Liver (tissue), 9 donors: ENCODE data around the gene CEP128. TPM values are rescaled to one million over a fixed set of nuclear protein-coding genes. Genes with fewer than 3 reads are reported as not detected.

Experiments
- DNase-seq: peaks from one replicate; pipeline ENCODE4 v3.0.0-alpha.2; 2017; ENCODE audit warnings: low spot score
- H3K27ac ChIP-seq, 2 donors: one replicate each; pipeline ENCODE4 v1.7.0; 2013; ENCODE audit warnings: inconsistent platforms in 2 of 2, low read length in 2 of 2, control low read depth in 1 of 2, low read depth in 1 of 2, mild to moderate bottlenecking in 1 of 2
- H3K27me3 ChIP-seq, 4 donors: one replicate each; pipeline versions ENCODE4 v1.6.1 to v1.7.0; 2013; ENCODE audit warnings: low read length in 3 of 4, inconsistent platforms in 1 of 4, mild to moderate bottlenecking in 1 of 4, moderate library complexity in 1 of 4; ENCODE audit not compliant: control insufficient read depth in 4 of 4, insufficient read depth in 4 of 4
- H3K36me3 ChIP-seq, 4 donors: one replicate each; pipeline versions ENCODE4 v1.6.1 to v1.7.0; 2013; ENCODE audit warnings: low read length in 3 of 4, mild to moderate bottlenecking in 3 of 4, low read depth in 1 of 4, moderate library complexity in 1 of 4; ENCODE audit not compliant: control insufficient read depth in 4 of 4, insufficient read depth in 3 of 4
- H3K4me1 ChIP-seq, 4 donors: one replicate each; pipeline versions ENCODE4 v1.6.1 to v1.7.0; 2013; ENCODE audit warnings: low read length in 3 of 4, mild to moderate bottlenecking in 3 of 4, moderate library complexity in 1 of 4; ENCODE audit not compliant: control insufficient read depth in 4 of 4, insufficient read depth in 4 of 4
- H3K4me3 ChIP-seq, 3 donors: one replicate each; pipeline versions ENCODE4 v1.6.1 to v1.7.0; 2013; ENCODE audit warnings: low read length in 3 of 3, control low read depth in 1 of 3, low read depth in 1 of 3, mild to moderate bottlenecking in 1 of 3
- H3K9ac ChIP-seq, 2 donors: one replicate each; pipeline ENCODE4 v1.7.0; 2013; ENCODE audit warnings: low read length in 2 of 2, mild to moderate bottlenecking in 2 of 2, moderate library complexity in 2 of 2, control low read depth in 1 of 2, low read depth in 1 of 2
- H3K9me3 ChIP-seq, 4 donors: one replicate each; pipeline versions ENCODE4 v1.6.1 to v1.7.0; 2013; ENCODE audit warnings: low read length in 3 of 4; ENCODE audit not compliant: control insufficient read depth in 4 of 4
- EGR1 ChIP-seq, 2 donors: IDR thresholded peaks; 2 replicates each; pipeline ENCODE4 v1.6.1; 2016 to 2018; ENCODE audit warnings: antibody characterized with exemption in 2 of 2, low read depth in 2 of 2
- FOXA1 ChIP-seq: IDR thresholded peaks from 2 replicates; pipeline ENCODE4 v1.6.1; 2016; ENCODE audit warnings: antibody characterized with exemption
- GABPA ChIP-seq, 2 donors: IDR thresholded peaks in 1 of 2; conservative IDR thresholded peaks in 1 of 2; 2 replicates each; pipeline ENCODE4 v1.6.1; 2016; ENCODE audit warnings: antibody characterized with exemption in 2 of 2, mild to moderate bottlenecking in 1 of 2, moderate library complexity in 1 of 2
- HNF4A ChIP-seq, 2 donors: conservative IDR thresholded peaks; 2 replicates each; pipeline ENCODE4 v1.6.1; 2016; ENCODE audit warnings: antibody characterized with exemption in 2 of 2, mild to moderate bottlenecking in 2 of 2
- HNF4G ChIP-seq: IDR thresholded peaks from 2 replicates; pipeline ENCODE4 v1.6.1; 2016; ENCODE audit warnings: antibody characterized with exemption
- JUND ChIP-seq, 2 donors: IDR thresholded peaks; 2 replicates each; pipeline ENCODE4 v1.6.1; 2016; ENCODE audit warnings: antibody characterized with exemption in 2 of 2
- RAD21 ChIP-seq, 2 donors: IDR thresholded peaks; 2 replicates each; pipeline ENCODE4 v1.6.1; 2016; ENCODE audit warnings: antibody characterized with exemption in 2 of 2, mild to moderate bottlenecking in 2 of 2
- RXRA ChIP-seq, 2 donors: IDR thresholded peaks; 2 replicates each; pipeline ENCODE4 v1.6.1; 2017 to 2018; ENCODE audit warnings: antibody characterized with exemption in 2 of 2, mild to moderate bottlenecking in 1 of 2
- SP1 ChIP-seq: IDR thresholded peaks from 2 replicates; pipeline ENCODE4 v1.6.1; 2018; ENCODE audit warnings: antibody characterized with exemption, mild to moderate bottlenecking
- TAF1 ChIP-seq: conservative IDR thresholded peaks from 2 replicates; pipeline ENCODE4 v1.6.1; 2016; ENCODE audit warnings: antibody characterized with exemption, mild to moderate bottlenecking
- YY1 ChIP-seq: IDR thresholded peaks from 2 replicates; pipeline ENCODE4 v1.6.1; 2016; ENCODE audit warnings: antibody characterized with exemption, mild to moderate bottlenecking
- WGBS: extraction: QIAGEN DNeasy Blood & Tissue Kit; methylation state at CpG from one replicate; pipeline ENCODE4 v1.1.7; 2013; 5-methylcytosine and 5-hydroxymethylcytosine counted together
- polyA plus RNA-seq, 2 donors: library from polyadenylated mRNA; stranded (reverse) in 1 of 2; unstranded in 1 of 2; fragments of 200-250 nt in 1 of 2; fragments of >200 nt in 1 of 2; fragmentation: Nextera tagmentation in 1 of 2; extraction: Ambion mirVana in 1 of 2; gene quantifications; one replicate each; pipeline versions ENCODE4 v1.2.1 to v1.2.3, GENCODE V29; 2013 to 2015
- total RNA-seq, 2 donors: library from RNA; depleted of rRNA; stranded (reverse); fragments of >200 nt; gene quantifications; one replicate each; pipeline ENCODE4 v1.2.3, GENCODE V29; 2014
- TF ChIP-seq, protein P1 (sequence below): IDR thresholded peaks from 2 replicates; pipeline ENCODE4 v1.6.1; 2016; ENCODE audit warnings: antibody characterized with exemption, mild to moderate bottlenecking
- TF ChIP-seq, protein P2 (sequence below): fragments of 150-350 bp; IDR thresholded peaks from 2 replicates; pipeline ENCODE4 v1.5.1; 2017; ENCODE audit warnings: improper control_type of control experiment, low read depth, low read length; ENCODE audit not compliant: missing input control
- TF ChIP-seq, protein P3 (sequence below): IDR thresholded peaks from 2 replicates; pipeline ENCODE4 v1.6.1; 2016; ENCODE audit warnings: antibody characterized with exemption
- TF ChIP-seq, protein P4 (sequence below): IDR thresholded peaks from 2 replicates; pipeline ENCODE4 v1.6.1; 2016; ENCODE audit warnings: antibody characterized with exemption
- TF ChIP-seq, protein P5 (sequence below): IDR thresholded peaks from 2 replicates; pipeline ENCODE4 v1.6.1; 2016; ENCODE audit warnings: antibody characterized with exemption
- donor health status: healthy.
- donor health status: healthy.
- donor health status: healthy.
- donor health status: healthy.
- donor health status: healthy.

The CEP128 gene
- total and polyA plus RNA-seq, 4 donors, result 0.27 to 3.8 (median 1.4) TPM

GRCh38 chr14:80587096-80587724, 354.3 kb downstream of the CEP128 start:
- no peak for DNase-seq
- WGBS, result 66% methylated on average over 3 of the region's 3 CpGs
- H3K27me3 ChIP-seq, result no peaks in the 10 kb centered on the region
- H3K9ac ChIP-seq, result no peak overlapping the region
- H3K36me3 ChIP-seq, result no peaks in the 10 kb centered on the region
- no peaks in the 10 kb centered on the region for H3K4me1 ChIP-seq
- no peak overlapping the region for H3K27ac ChIP-seq
- H3K4me3 ChIP-seq, result no peak overlapping the region
- TF ChIP-seq, protein P1, sequence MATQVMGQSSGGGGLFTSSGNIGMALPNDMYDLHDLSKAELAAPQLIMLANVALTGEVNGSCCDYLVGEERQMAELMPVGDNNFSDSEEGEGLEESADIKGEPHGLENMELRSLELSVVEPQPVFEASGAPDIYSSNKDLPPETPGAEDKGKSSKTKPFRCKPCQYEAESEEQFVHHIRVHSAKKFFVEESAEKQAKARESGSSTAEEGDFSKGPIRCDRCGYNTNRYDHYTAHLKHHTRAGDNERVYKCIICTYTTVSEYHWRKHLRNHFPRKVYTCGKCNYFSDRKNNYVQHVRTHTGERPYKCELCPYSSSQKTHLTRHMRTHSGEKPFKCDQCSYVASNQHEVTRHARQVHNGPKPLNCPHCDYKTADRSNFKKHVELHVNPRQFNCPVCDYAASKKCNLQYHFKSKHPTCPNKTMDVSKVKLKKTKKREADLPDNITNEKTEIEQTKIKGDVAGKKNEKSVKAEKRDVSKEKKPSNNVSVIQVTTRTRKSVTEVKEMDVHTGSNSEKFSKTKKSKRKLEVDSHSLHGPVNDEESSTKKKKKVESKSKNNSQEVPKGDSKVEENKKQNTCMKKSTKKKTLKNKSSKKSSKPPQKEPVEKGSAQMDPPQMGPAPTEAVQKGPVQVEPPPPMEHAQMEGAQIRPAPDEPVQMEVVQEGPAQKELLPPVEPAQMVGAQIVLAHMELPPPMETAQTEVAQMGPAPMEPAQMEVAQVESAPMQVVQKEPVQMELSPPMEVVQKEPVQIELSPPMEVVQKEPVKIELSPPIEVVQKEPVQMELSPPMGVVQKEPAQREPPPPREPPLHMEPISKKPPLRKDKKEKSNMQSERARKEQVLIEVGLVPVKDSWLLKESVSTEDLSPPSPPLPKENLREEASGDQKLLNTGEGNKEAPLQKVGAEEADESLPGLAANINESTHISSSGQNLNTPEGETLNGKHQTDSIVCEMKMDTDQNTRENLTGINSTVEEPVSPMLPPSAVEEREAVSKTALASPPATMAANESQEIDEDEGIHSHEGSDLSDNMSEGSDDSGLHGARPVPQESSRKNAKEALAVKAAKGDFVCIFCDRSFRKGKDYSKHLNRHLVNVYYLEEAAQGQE, result no peak
- no peak for TF ChIP-seq GABPA (IDR thresholded peaks at IDR 0.05 in 1 of 2, conservative IDR thresholded peaks at IDR 0.05 in 1 of 2)
- TF ChIP-seq HNF4G, result no peak
- TF ChIP-seq TAF1, result no peak
- no peak for TF ChIP-seq SP1
- TF ChIP-seq RAD21 (IDR thresholded peaks at IDR 0.05), result peak; percentile 54 to 63
- TF ChIP-seq FOXA1, result no peak
- TF ChIP-seq, protein P2, sequence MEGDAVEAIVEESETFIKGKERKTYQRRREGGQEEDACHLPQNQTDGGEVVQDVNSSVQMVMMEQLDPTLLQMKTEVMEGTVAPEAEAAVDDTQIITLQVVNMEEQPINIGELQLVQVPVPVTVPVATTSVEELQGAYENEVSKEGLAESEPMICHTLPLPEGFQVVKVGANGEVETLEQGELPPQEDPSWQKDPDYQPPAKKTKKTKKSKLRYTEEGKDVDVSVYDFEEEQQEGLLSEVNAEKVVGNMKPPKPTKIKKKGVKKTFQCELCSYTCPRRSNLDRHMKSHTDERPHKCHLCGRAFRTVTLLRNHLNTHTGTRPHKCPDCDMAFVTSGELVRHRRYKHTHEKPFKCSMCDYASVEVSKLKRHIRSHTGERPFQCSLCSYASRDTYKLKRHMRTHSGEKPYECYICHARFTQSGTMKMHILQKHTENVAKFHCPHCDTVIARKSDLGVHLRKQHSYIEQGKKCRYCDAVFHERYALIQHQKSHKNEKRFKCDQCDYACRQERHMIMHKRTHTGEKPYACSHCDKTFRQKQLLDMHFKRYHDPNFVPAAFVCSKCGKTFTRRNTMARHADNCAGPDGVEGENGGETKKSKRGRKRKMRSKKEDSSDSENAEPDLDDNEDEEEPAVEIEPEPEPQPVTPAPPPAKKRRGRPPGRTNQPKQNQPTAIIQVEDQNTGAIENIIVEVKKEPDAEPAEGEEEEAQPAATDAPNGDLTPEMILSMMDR, result peak; percentile 35
- no peak for TF ChIP-seq RXRA (IDR thresholded peaks at IDR 0.05)
- no peaks in the 10 kb centered on the region for H3K9me3 ChIP-seq

DNA sequence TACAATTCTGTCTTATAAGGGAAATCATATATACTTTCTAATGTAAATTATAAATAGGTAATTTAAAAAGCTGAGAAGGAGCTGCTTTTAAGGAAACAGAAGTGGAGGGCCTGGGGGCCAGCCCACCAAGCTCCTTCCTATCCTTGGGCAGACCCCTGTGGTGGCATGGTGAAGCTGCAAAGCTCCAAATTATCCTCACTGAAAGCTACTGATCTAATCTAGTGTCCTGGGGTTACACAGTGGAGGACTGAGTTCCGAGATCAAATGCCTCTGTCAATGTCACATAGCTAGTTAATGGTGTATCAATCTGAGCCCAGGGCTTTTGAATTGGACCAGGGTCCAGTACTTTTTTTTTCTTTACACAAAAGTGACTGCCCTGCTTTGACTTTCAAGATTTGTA, 355.4 kb downstream of the CEP128 start:
- no peak for DNase-seq
- 77% methylated on average over 1 of the region's 1 CpG for WGBS
- Histone ChIP-seq H3K9ac (no peak overlapping the region), H3K4me1 (no peaks in the 10 kb centered on the region), H3K27ac (no peak overlapping the region), H3K36me3 (no peaks in the 10 kb centered on the region), H3K9me3 (no peaks in the 10 kb centered on the region), H3K27me3 (no peaks in the 10 kb centered on the region), H3K4me3 (no peak overlapping the region)
- TF ChIP-seq EGR1 (IDR thresholded peaks at IDR 0.05; ENCODE audit: low read depth in 2 of 2), result no peak

GRCh38 chr14:80585506-80585835, 356.1 kb downstream of the CEP128 start:
- TF ChIP-seq RXRA (IDR thresholded peaks at IDR 0.05) (no peak), JUND (IDR thresholded peaks at IDR 0.05) (no peak), YY1 (no peak), TAF1 (no peak), GABPA (IDR thresholded peaks at IDR 0.05 in 1 of 2, conservative IDR thresholded peaks at IDR 0.05 in 1 of 2) (no peak), FOXA1 (no peak), EGR1 (IDR thresholded peaks at IDR 0.05; ENCODE audit: low read depth in 2 of 2) (no peak), RAD21 (IDR thresholded peaks at IDR 0.05) (no peak), HNF4A (conservative IDR thresholded peaks at IDR 0.05) (no peak)
- TF ChIP-seq, protein P3, sequence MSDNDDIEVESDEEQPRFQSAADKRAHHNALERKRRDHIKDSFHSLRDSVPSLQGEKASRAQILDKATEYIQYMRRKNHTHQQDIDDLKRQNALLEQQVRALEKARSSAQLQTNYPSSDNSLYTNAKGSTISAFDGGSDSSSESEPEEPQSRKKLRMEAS, result no peak
- TF ChIP-seq, protein P4, sequence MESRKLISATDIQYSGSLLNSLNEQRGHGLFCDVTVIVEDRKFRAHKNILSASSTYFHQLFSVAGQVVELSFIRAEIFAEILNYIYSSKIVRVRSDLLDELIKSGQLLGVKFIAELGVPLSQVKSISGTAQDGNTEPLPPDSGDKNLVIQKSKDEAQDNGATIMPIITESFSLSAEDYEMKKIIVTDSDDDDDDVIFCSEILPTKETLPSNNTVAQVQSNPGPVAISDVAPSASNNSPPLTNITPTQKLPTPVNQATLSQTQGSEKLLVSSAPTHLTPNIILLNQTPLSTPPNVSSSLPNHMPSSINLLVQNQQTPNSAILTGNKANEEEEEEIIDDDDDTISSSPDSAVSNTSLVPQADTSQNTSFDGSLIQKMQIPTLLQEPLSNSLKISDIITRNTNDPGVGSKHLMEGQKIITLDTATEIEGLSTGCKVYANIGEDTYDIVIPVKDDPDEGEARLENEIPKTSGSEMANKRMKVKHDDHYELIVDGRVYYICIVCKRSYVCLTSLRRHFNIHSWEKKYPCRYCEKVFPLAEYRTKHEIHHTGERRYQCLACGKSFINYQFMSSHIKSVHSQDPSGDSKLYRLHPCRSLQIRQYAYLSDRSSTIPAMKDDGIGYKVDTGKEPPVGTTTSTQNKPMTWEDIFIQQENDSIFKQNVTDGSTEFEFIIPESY, result no peak
- TF ChIP-seq, protein P5, sequence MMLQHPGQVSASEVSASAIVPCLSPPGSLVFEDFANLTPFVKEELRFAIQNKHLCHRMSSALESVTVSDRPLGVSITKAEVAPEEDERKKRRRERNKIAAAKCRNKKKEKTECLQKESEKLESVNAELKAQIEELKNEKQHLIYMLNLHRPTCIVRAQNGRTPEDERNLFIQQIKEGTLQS, result no peak
- TF ChIP-seq, protein P1, result no peak
- Histone ChIP-seq H3K9me3 (no peaks in the 10 kb centered on the region), H3K27me3 (no peaks in the 10 kb centered on the region), H3K4me1 (no peaks in the 10 kb centered on the region), H3K36me3 (no peaks in the 10 kb centered on the region), H3K4me3 (no peak overlapping the region), H3K9ac (no peak overlapping the region), H3K27ac (no peak overlapping the region)
- 92% methylated on average over 1 of the region's 1 CpG for WGBS
- no peak for DNase-seq
